Measurements from ENCODE around the gene GCSH. TPM values are rescaled to one million over a fixed set of nuclear protein-coding genes. Genes with fewer than 3 reads are reported as not detected.

The GCSH gene
- total RNA-seq, 2 donors from 2014 or later: 109 to 118 TPM

DNA sequence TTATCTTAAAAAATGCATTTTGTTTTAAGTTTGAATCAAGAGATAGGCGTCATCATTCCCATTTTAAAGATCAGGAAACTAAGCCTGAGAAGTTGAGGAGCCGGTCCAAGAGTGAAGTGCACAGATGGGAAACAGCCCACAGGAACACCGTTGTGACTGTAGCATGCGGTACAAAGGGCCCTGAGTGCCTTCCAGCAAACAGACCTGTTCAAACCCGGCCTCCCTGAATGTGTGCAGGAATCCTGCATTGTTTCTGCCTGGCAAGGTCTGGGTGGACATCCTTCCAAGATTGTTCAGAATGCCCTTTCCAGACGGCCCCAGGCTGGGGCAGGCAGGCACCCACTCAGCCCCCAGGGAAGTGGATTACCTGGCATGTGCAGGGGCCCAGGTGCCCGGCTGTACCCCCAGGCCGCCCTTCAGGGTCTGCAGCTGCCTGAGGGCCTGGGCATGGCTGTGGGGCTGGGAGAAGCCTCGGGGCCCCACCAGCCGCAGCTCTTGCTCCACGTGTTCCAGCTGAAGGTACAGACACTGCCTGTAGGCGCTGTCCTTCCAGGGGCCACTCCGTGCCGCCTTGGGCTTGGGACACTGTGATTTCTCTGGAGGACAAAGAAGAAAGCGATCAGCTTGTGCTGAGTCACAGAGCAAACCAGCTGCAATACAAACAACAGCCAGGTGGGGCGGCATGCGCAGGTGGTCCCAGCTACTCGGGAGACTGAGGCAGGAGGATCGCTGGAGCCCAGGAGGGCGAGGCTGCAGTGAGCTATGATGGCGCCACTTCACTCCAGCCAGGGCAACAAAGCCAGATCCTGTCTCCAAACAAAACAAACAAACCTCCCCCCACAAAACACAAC, 45.0 kb upstream of the GCSH start:
- Histone ChIP-seq H3K4me1 (ENCODE audit: control insufficient read depth, insufficient read depth, low read length) (no peaks in the 10 kb centered on the region), H3K36me3 (ENCODE audit: control insufficient read depth, insufficient read depth, low read length) (no peaks in the 10 kb centered on the region), H3K27me3 (ENCODE audit: control insufficient read depth, insufficient read depth, low read length, poor library complexity, severe bottlenecking) (no peaks in the 10 kb centered on the region), H3K4me3 (ENCODE audit: low read length) (no peak overlapping the region), H3K9me3 (ENCODE audit: control insufficient read depth, low read length) (no peaks in the 10 kb centered on the region), H3K9ac (ENCODE audit: extremely low read depth, low read length, poor library complexity, severe bottlenecking) (no peak overlapping the region), H3K27ac (ENCODE audit: low read depth, low read length) (peak overlapping the region; percentile 37)
- TF ChIP-seq CTCF (conservative IDR thresholded peaks at IDR 0.05): peak; percentile 69
- Mint-ChIP-seq H3K27me3 (ENCODE audit: insufficient read depth) (no peaks in the 10 kb centered on the region), H3K4me3 (no peak overlapping the region), H3K36me3 (ENCODE audit: low read depth) (no peaks in the 10 kb centered on the region), H3K4me1 (peaks cover 10% of the 10 kb centered on the region), H3K27ac (no peak overlapping the region), H3K9me3 (no peaks in the 10 kb centered on the region)
- peak; percentile 87 for DNase-seq
- 85 to 91% methylated on average over 19 to 21 of the region's 21 CpGs for WGBS, 2 experiments (ENCODE audit: insufficient coverage in 1 of 2, insufficient read length in 1 of 2)

GRCh38 chr16:81138831-81139557, 42.8 kb upstream of the GCSH start:
- H3K27ac ChIP-seq (ENCODE audit: low read depth, low read length): no peak overlapping the region
- no peaks in the 10 kb centered on the region for H3K27me3 ChIP-seq (ENCODE audit: control insufficient read depth, insufficient read depth, low read length, poor library complexity, severe bottlenecking)
- H3K9ac ChIP-seq (ENCODE audit: extremely low read depth, low read length, poor library complexity, severe bottlenecking): no peak overlapping the region
- no peak for DNase-seq
- WGBS, 2 experiments (ENCODE audit: insufficient coverage in 1 of 2, insufficient read length in 1 of 2): 78 to 82% methylated on average over 6 to 9 of the region's 9 CpGs
- Mint-ChIP-seq H3K9me3 (no peaks in the 10 kb centered on the region), H3K36me3 (ENCODE audit: low read depth) (no peaks in the 10 kb centered on the region), H3K4me3 (no peak overlapping the region), H3K4me1 (peaks cover 14% of the 10 kb centered on the region), H3K27me3 (ENCODE audit: insufficient read depth) (no peaks in the 10 kb centered on the region), H3K27ac (no peak overlapping the region)
- no peak for TF ChIP-seq CTCF (conservative IDR thresholded peaks at IDR 0.05)
- H3K9me3 ChIP-seq (ENCODE audit: control insufficient read depth, low read length): no peaks in the 10 kb centered on the region
- H3K4me3 ChIP-seq (ENCODE audit: low read length): no peak overlapping the region
- no peaks in the 10 kb centered on the region for H3K36me3 ChIP-seq (ENCODE audit: control insufficient read depth, insufficient read depth, low read length)
- H3K4me1 ChIP-seq (ENCODE audit: control insufficient read depth, insufficient read depth, low read length): no peaks in the 10 kb centered on the region

- Mint-ChIP-seq H3K27ac (no peak overlapping the region), H3K36me3 (ENCODE audit: low read depth) (no peaks in the 10 kb centered on the region)
These were observed 41.6 kb upstream of the GCSH start for GRCh38 chr16:81137754-81138153.

More at GRCh38 chr16:81137754-81138153, 41.6 kb upstream of the GCSH start:
- no peak for DNase-seq
- H3K27me3 ChIP-seq (ENCODE audit: control insufficient read depth, insufficient read depth, low read length, poor library complexity, severe bottlenecking): no peaks in the 10 kb centered on the region
- H3K27me3 Mint-ChIP-seq (ENCODE audit: insufficient read depth): no peaks in the 10 kb centered on the region
- no peaks in the 10 kb centered on the region for H3K9me3 Mint-ChIP-seq
- H3K4me3 Mint-ChIP-seq: no peak overlapping the region
- no peaks in the 10 kb centered on the region for H3K9me3 ChIP-seq (ENCODE audit: control insufficient read depth, low read length)
- H3K9ac ChIP-seq (ENCODE audit: extremely low read depth, low read length, poor library complexity, severe bottlenecking): no peak overlapping the region
- no peak for TF ChIP-seq CTCF (conservative IDR thresholded peaks at IDR 0.05)
- H3K4me1 ChIP-seq (ENCODE audit: control insufficient read depth, insufficient read depth, low read length): no peaks in the 10 kb centered on the region
- no peaks in the 10 kb centered on the region for H3K36me3 ChIP-seq (ENCODE audit: control insufficient read depth, insufficient read depth, low read length)
- WGBS, 2 experiments (ENCODE audit: insufficient coverage in 1 of 2, insufficient read length in 1 of 2): 72 to 79% methylated on average over 6 to 9 of the region's 9 CpGs
- H3K27ac ChIP-seq (ENCODE audit: low read depth, low read length): no peak overlapping the region
- H3K4me1 Mint-ChIP-seq: peaks cover 14% of the 10 kb centered on the region
- no peak overlapping the region for H3K4me3 ChIP-seq (ENCODE audit: low read length)

Measured in endodermal cell (in vitro differentiated cells).